ENCODE data around the gene RYR1.

DNA sequence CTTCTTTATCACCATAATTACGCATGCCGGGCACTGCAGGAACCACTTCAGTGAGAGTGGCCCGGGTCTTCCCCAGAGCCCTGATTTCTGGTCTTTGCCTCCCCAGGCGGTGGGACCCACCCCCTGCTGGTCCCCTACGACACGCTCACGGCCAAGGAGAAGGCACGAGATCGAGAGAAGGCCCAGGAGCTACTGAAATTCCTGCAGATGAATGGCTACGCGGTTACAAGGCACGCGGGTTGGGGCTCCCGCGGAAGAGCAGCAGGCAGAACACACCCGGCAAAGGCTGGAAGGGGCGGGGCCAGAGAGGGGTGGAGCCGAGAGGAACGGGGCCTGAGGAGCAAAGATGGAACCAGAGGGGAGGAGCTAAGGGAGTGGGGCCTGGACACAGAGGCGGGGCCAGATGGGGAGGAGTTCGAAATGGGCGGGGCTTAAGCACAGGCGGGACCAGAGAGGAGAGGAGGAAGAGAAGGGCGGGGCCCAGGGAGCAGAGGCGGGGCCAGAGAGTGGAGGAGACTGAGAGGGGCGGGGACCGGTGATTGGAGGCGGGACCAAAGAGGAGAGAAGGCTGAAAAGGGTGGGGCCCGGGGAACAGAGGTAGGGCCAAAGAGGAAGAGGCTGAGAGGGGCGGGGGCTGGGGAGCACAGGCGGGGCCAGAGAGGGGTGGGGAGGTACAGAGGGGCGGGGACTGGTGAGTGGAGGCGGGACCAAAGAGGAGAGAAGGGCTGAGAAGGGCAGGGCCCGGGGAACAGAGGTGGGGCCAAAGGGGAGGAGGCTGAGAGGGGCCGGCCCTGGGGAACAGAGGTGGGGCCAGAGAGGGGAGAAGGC lies 73.4 kb downstream of the RYR1 start:
- TF ChIP-seq, protein P1, sequence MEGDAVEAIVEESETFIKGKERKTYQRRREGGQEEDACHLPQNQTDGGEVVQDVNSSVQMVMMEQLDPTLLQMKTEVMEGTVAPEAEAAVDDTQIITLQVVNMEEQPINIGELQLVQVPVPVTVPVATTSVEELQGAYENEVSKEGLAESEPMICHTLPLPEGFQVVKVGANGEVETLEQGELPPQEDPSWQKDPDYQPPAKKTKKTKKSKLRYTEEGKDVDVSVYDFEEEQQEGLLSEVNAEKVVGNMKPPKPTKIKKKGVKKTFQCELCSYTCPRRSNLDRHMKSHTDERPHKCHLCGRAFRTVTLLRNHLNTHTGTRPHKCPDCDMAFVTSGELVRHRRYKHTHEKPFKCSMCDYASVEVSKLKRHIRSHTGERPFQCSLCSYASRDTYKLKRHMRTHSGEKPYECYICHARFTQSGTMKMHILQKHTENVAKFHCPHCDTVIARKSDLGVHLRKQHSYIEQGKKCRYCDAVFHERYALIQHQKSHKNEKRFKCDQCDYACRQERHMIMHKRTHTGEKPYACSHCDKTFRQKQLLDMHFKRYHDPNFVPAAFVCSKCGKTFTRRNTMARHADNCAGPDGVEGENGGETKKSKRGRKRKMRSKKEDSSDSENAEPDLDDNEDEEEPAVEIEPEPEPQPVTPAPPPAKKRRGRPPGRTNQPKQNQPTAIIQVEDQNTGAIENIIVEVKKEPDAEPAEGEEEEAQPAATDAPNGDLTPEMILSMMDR (conservative IDR thresholded peaks at IDR 0.05; ENCODE audit: low read length): no peak
- TF ChIP-seq EZH2phosphoT487 (IDR thresholded peaks at IDR 0.05; ENCODE audit: borderline replicate concordance, low read depth, low read length): no peak

All from OCI-LY7 (cell line).